ENCODE data around the gene HSFX1. TPM values are rescaled to one million over a fixed set of nuclear protein-coding genes. Genes with fewer than 3 reads are reported as not detected.
"Not testable (repeated sequence)": the region's sequence is repeated elsewhere in the genome, so short reads cannot be mapped to it uniquely, and the experiment has no call there.

HSFX1 gene
- total RNA-seq, 6 experiments from 2014 or later, result 0.25 to 1.1 (median 0.70) TPM; not detected in 1

DNA sequence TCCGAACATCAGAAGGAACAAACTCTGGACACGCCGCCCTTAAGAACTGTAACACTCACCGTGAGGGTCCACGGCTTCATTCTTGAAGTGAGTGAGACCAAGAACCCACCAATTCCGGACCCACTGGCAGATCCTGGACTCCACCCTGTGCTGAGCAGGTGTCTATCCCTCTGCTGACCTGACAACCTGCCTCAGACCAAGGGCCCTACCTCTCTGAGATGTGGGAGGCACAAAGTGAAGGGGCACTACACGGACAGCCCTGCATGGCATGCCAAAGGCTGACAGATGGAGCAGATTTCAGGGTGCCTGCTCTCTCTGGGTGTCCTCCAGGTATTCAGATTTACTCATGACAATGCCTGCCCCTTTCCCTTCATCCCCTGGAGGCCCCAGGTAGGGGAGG, 14.0 kb upstream of the HSFX1 start:
- WGBS (ENCODE audit: insufficient coverage, low coverage, low lambda C conversion rate, missing lambda C conversion rate), result 51% methylated on average over 3 of the region's 7 CpGs
- ATAC-seq (no peak), DNase-seq (no peak)
- Histone ChIP-seq H3K27me3 (no peaks in the 10 kb centered on the region), H3K27ac (no peak overlapping the region), H3K4me3 (no peak overlapping the region), H3K9me3 (no peaks in the 10 kb centered on the region), H3K4me1 (no peaks in the 10 kb centered on the region), H3K36me3 (no peaks in the 10 kb centered on the region)
- TF ChIP-seq POLR2A (IDR thresholded peaks at IDR 0.05), result no peak
- TF ChIP-seq, protein P1, sequence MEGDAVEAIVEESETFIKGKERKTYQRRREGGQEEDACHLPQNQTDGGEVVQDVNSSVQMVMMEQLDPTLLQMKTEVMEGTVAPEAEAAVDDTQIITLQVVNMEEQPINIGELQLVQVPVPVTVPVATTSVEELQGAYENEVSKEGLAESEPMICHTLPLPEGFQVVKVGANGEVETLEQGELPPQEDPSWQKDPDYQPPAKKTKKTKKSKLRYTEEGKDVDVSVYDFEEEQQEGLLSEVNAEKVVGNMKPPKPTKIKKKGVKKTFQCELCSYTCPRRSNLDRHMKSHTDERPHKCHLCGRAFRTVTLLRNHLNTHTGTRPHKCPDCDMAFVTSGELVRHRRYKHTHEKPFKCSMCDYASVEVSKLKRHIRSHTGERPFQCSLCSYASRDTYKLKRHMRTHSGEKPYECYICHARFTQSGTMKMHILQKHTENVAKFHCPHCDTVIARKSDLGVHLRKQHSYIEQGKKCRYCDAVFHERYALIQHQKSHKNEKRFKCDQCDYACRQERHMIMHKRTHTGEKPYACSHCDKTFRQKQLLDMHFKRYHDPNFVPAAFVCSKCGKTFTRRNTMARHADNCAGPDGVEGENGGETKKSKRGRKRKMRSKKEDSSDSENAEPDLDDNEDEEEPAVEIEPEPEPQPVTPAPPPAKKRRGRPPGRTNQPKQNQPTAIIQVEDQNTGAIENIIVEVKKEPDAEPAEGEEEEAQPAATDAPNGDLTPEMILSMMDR (IDR thresholded peaks at IDR 0.05), result no peak
- intact Hi-C loops (cut with DNase I), result no loop called here

DNA sequence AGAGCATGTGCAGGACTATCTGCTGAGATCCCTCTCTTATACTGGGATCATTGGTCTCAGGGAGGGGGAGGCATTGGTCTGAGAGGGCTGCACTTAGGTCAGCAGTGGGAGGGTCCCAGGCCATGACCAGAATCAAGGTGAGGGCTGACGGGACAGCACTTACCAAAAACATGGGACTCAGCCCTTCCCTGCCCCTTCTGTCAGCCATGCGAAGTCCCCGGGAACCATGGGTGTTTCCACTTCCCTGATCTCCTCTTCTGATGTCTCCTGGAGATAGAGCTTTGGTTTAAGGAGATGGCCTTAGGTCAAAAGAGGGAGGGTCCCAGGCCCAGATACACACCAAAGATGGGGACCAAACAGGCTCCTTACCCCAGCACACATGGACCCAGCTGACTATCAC, 12.9 kb upstream of the HSFX1 start:
- 100% methylated on average over 2 of the region's 3 CpGs for WGBS (ENCODE audit: insufficient coverage, low coverage, low lambda C conversion rate, missing lambda C conversion rate)
- intact Hi-C loops (cut with DNase I), result no loop called here
- ATAC-seq (no peak), DNase-seq (peak in 1 of 3 donors; percentile 5)
- TF ChIP-seq, protein P1 (IDR thresholded peaks at IDR 0.05), result no peak
- no peaks in the 10 kb centered on the region for H3K27me3 ChIP-seq
- H3K27ac ChIP-seq, result no peak overlapping the region
- H3K4me3 ChIP-seq, result no peak overlapping the region
- no peaks in the 10 kb centered on the region for H3K4me1 ChIP-seq
- no peaks in the 10 kb centered on the region for H3K9me3 ChIP-seq
- no peaks in the 10 kb centered on the region for H3K36me3 ChIP-seq

DNA sequence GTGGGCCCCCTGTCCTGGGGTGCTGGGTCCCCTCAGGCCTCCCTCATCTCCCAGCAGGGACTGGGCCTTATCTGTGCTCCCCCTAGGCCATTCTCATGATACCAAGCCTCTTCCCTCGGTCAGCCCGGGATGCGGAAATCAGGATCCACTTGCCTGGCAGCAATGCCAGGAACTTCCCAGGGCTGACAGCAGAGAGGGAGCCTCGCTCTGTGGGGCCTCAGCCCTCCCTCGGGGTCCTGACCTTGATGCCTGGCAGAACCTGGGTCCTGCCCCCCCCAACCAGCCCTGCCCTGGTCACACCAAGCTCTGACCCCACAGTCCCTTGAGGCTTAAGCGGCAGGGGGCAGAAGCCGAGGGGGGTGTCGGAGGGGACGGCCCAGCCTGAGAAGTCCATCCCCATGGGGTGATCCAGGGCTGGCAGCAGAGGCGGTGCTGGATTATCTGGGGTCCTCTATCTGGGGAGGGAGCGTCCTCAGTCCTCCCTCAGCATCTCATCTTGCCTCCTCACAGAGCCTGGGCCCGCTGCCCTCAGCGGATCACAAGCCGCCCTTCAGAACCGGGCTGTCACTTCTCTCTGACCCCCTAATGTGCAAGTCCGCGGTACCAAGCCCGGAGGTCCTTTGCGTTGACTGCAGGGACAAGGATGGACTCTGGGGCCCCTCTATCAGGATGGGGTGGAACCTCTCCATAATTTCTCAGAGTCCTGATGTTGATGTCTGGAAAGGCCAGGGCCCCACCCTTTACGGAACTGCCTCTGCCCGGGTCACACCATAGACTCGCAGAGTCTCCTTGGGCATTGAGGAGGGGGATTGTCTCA, 11.8 kb upstream of the HSFX1 start:
- ATAC-seq; H3K36me3 ChIP-seq; H3K9me3 ChIP-seq; H3K4me1 ChIP-seq; H3K27ac ChIP-seq; H3K27me3 ChIP-seq; intact Hi-C loops (cut with DNase I); H3K4me3 ChIP-seq: not testable (repeated sequence)
- DNase-seq, result peak in 1 of 3 donors; percentile 28
- 60% methylated on average over 3 of the region's 22 CpGs for WGBS (ENCODE audit: insufficient coverage, low coverage, low lambda C conversion rate, missing lambda C conversion rate)

- Histone ChIP-seq H3K27ac (no peak overlapping the region), H3K27me3 (no peaks in the 10 kb centered on the region), H3K4me1 (no peaks in the 10 kb centered on the region), H3K4me3 (no peak overlapping the region), H3K9me3 (no peaks in the 10 kb centered on the region), H3K36me3 (no peaks in the 10 kb centered on the region)
- intact Hi-C loops (cut with DNase I), result no loop called here
- DNase-seq (peak in 2 of 3 donors; percentile 6 to 43), ATAC-seq (no peak)
- TF ChIP-seq, protein P1 (IDR thresholded peaks at IDR 0.05), result no peak
- TF ChIP-seq POLR2A (IDR thresholded peaks at IDR 0.05), result no peak
- WGBS (ENCODE audit: insufficient coverage, low coverage, low lambda C conversion rate, missing lambda C conversion rate), result 53% methylated on average over 3 of the region's 11 CpGs
These were observed 10.9 kb upstream of the HSFX1 start for GRCh38 chrX:149762696-149763614.

DNA sequence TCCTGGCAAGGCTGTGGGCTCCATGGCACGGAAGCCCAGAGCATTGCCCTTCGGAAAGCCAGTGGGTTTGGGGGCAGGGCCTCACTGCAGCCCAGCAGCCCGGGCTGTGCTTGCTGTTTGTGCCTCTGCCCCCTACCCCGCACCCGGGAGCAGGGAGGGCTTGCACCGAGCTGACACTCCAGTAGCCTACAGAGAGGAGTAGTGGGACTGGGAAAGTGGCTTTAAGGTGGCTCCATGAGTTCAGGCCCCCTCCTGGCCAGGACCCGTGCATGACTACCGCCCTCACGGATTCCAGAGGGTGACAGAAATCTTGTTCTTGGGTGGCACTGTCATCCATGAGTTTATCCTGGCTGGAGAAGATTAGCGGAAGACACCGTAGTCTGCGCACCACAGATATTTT, 3.5 kb upstream of the HSFX1 start:
- H3K27me3 ChIP-seq; H3K4me1 ChIP-seq; DNase-seq; intact Hi-C loops (cut with DNase I); ATAC-seq; H3K27ac ChIP-seq; H3K9me3 ChIP-seq; H3K4me3 ChIP-seq; H3K36me3 ChIP-seq: not testable (repeated sequence)
- WGBS (ENCODE audit: insufficient coverage, low coverage, low lambda C conversion rate, missing lambda C conversion rate), result no CpG with 5 or more reads among the region's 12 CpGs

GRCh38 chrX:149773026-149773425, 842 bp upstream of the HSFX1 start:
- intact Hi-C loops (cut with DNase I); H3K4me1 ChIP-seq; DNase-seq; H3K27ac ChIP-seq; H3K4me3 ChIP-seq; H3K27me3 ChIP-seq; H3K9me3 ChIP-seq; ATAC-seq; H3K36me3 ChIP-seq: not testable (repeated sequence)
- WGBS (ENCODE audit: insufficient coverage, low coverage, low lambda C conversion rate, missing lambda C conversion rate), result no CpG with 5 or more reads among the region's 9 CpGs

GRCh38 chrX:149777999-149778398, 4.1 kb downstream of the HSFX1 start:
- H3K4me1 ChIP-seq; H3K27ac ChIP-seq; intact Hi-C loops (cut with DNase I); ATAC-seq; H3K36me3 ChIP-seq; H3K27me3 ChIP-seq; H3K9me3 ChIP-seq; DNase-seq; H3K4me3 ChIP-seq: not testable (repeated sequence)
- no CpG with 5 or more reads among the region's 7 CpGs for WGBS (ENCODE audit: insufficient coverage, low coverage, low lambda C conversion rate, missing lambda C conversion rate)

GRCh38 chrX:149781727-149782126, 7.9 kb downstream of the HSFX1 start, which contains the start of gene MAGEA9:
Gene MAGEA9 (plus strand): TSS chrX:149781930. CDS start chrX:149786211, 4,281 bp downstream.
- H3K4me1 ChIP-seq; intact Hi-C loops (cut with DNase I); H3K27me3 ChIP-seq; H3K4me3 ChIP-seq; DNase-seq; H3K36me3 ChIP-seq; ATAC-seq; H3K9me3 ChIP-seq; H3K27ac ChIP-seq: not testable (repeated sequence)
- no CpG with 5 or more reads among the region's 14 CpGs for WGBS (ENCODE audit: insufficient coverage, low coverage, low lambda C conversion rate, missing lambda C conversion rate)
